Esophagus (tissue), 2 donors: ENCODE results near the gene SEM1. TPM values are rescaled to one million over a fixed set of nuclear protein-coding genes. Genes with fewer than 3 reads are reported as not detected.
A peak's percentile ranks its signal among the peaks of the same experiment; 100 is the strongest.
"Not testable (repeated sequence)": the region's sequence is repeated elsewhere in the genome, so short reads cannot be mapped to it uniquely, and the experiment has no call there.

Experiments
- H3K27ac ChIP-seq, 2 donors: one replicate each; pipeline ENCODE4 v1.5.1; 2013; ENCODE audit warnings: low read depth in 2 of 2, mild to moderate bottlenecking in 2 of 2, inconsistent platforms in 1 of 2, low read length in 1 of 2, moderate library complexity in 1 of 2
- H3K27me3 ChIP-seq, 2 donors: one replicate each; pipeline ENCODE4 v1.6.1; 2013; ENCODE audit warnings: low read length in 2 of 2, control low read depth in 1 of 2, mild to moderate bottlenecking in 1 of 2; ENCODE audit not compliant: insufficient read depth in 2 of 2, control insufficient read depth in 1 of 2
- H3K36me3 ChIP-seq, 2 donors: one replicate each; pipeline ENCODE4 v1.6.1; 2013; ENCODE audit warnings: low read length in 1 of 2; ENCODE audit not compliant: control insufficient read depth in 2 of 2, insufficient read depth in 2 of 2
- H3K4me1 ChIP-seq, 2 donors: one replicate each; pipeline ENCODE4 v1.6.1; 2013; ENCODE audit warnings: low read length in 1 of 2; ENCODE audit not compliant: control insufficient read depth in 2 of 2, insufficient read depth in 2 of 2
- H3K4me3 ChIP-seq, 2 donors: one replicate each; pipeline ENCODE4 v1.5.1; 2013; ENCODE audit warnings: low read length in 2 of 2, mild to moderate bottlenecking in 2 of 2, low read depth in 1 of 2, moderate library complexity in 1 of 2
- H3K9me3 ChIP-seq, 2 donors: one replicate each; pipeline ENCODE4 v1.6.1; 2013; ENCODE audit warnings: mild to moderate bottlenecking in 2 of 2, low read depth in 1 of 2, low read length in 1 of 2, moderate library complexity in 1 of 2; ENCODE audit not compliant: control insufficient read depth in 2 of 2, insufficient read depth in 1 of 2
- WGBS, 2 donors: extraction: QIAGEN DNeasy Blood & Tissue Kit; methylation state at CpG; one replicate each; pipeline ENCODE4 v1.1.7; 2013; 5-methylcytosine and 5-hydroxymethylcytosine counted together
- polyA plus RNA-seq, 2 donors: library from polyadenylated mRNA; stranded (reverse); fragments of 200-250 nt; gene quantifications; one replicate each; pipeline ENCODE4 v1.2.3, GENCODE V29; 2013
- donor health status: healthy with polysubstance abuse.
- donor health status: Bipolar disorder and iron deficiency.

SEM1 gene
- polyA plus RNA-seq, 2 donors = 72.3 to 96.7 TPM

GRCh38 chr7:96729820-96730219 is 20.2 kb upstream of the SEM1 start:
- WGBS, 2 donors = 73 to 76% methylated on average over 2 of the region's 2 CpGs
- Histone ChIP-seq H3K9me3 (no peaks in the 10 kb centered on the region), H3K4me3 (no peak overlapping the region), H3K27me3 (no peaks in the 10 kb centered on the region), H3K4me1 (peaks cover 0 to 5% of the 10 kb centered on the region in 2 donors), H3K27ac (no peak overlapping the region), H3K36me3 (no peaks in the 10 kb centered on the region)

- 48 to 58% methylated on average over 4 of the region's 4 CpGs for WGBS, 2 donors
- Histone ChIP-seq H3K27ac (peak overlapping the region; percentile 80), H3K4me1 (peaks cover 0 to 5% of the 10 kb centered on the region in 2 donors), H3K9me3 (no peaks in the 10 kb centered on the region), H3K36me3 (no peaks in the 10 kb centered on the region), H3K4me3 (no peak overlapping the region), H3K27me3 (no peaks in the 10 kb centered on the region)
These were observed 18.5 kb upstream of the SEM1 start for GRCh38 chr7:96728139-96728538.

DNA sequence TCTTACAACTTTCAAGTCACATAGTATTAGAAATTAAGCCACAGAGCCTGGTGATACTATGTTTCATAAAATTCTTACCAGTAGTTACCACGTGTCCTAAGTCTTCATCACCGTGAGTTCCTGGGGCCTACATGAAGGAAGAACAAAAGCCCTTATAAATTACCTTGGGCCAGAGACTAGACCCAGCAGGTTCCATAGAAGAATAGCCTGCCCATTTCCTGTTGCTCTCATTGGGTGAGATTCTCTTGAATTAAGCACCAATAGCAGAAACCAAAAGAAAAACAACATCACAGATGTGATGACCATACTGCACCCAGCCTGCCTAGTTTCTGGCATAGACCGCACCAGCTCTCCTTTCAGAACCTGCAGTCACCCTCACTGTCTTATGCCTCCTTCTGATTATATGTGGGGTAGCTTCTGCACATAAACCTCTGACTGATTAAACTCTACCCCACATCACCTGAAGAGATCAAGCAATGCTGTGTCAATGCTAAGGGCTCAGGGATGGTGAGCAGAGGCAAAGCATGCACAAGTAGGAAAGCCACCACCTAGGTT is 18.0 kb upstream of the SEM1 start:
- Histone ChIP-seq H3K9me3 (no peaks in the 10 kb centered on the region), H3K36me3 (no peaks in the 10 kb centered on the region), H3K4me1 (peaks cover 0 to 5% of the 10 kb centered on the region in 2 donors), H3K27ac (peak overlapping the region; percentile 80), H3K4me3 (no peak overlapping the region), H3K27me3 (no peaks in the 10 kb centered on the region)
- WGBS, 2 donors = 62 to 78% methylated on average over 3 of the region's 3 CpGs

DNA sequence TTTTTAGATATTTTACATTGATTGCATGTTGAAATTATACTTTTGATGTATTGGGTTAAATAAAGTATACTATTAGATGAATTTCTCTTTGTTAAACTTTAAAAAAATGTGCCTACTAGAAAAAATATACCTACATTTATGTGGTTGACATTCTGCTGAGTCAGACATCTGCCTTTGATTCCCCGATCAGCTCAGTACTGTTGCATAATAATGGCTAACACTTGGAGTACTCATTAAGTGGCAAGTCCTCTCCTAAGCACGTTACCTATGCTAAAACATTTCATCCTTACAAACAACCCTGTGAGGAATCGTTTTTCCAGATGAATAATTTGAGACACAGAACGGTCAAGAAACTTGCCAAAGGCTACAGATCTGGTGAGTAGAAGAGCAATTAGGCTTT is 14.0 kb upstream of the SEM1 start:
- H3K4me3 ChIP-seq = no peak overlapping the region
- no peaks in the 10 kb centered on the region for H3K36me3 ChIP-seq
- H3K27me3 ChIP-seq = no peaks in the 10 kb centered on the region
- H3K4me1 ChIP-seq = peaks cover 0 to 5% of the 10 kb centered on the region in 2 donors
- no peak overlapping the region for H3K27ac ChIP-seq
- H3K9me3 ChIP-seq = no peaks in the 10 kb centered on the region
- 19 to 30% methylated on average over 4 of the region's 4 CpGs for WGBS, 2 donors

GRCh38 chr7:96722928-96723327 is 13.3 kb upstream of the SEM1 start:
- 79 to 87% methylated on average over 2 of the region's 2 CpGs for WGBS, 2 donors
- not testable (repeated sequence) for H3K27me3 ChIP-seq, H3K27ac ChIP-seq, H3K4me3 ChIP-seq, H3K36me3 ChIP-seq, H3K4me1 ChIP-seq, H3K9me3 ChIP-seq

DNA sequence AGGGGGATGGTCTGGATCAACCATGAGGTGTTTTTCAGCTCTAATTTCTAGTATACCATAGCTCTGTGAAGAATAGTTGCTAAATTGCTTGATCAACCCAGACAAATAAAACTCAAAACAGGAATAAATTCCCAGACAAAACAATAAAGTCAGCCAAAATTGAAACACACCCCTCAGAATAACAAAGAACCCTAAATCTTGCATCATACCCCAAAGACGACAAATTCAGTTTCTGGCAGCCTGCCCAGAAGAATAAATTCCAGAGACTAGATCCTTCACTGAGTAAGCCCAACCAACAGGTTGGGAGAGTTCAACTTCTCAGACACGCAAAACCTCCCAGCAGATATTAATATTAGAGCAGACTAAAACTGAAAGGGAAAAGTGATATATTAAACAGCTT is 11.2 kb upstream of the SEM1 start:
- H3K9me3 ChIP-seq = no peaks in the 10 kb centered on the region
- 27 to 34% methylated on average over 2 of the region's 2 CpGs for WGBS, 2 donors
- H3K4me3 ChIP-seq = no peak overlapping the region
- H3K4me1 ChIP-seq = no peaks in the 10 kb centered on the region
- no peak overlapping the region for H3K27ac ChIP-seq
- no peaks in the 10 kb centered on the region for H3K36me3 ChIP-seq
- H3K27me3 ChIP-seq = no peaks in the 10 kb centered on the region

- Histone ChIP-seq H3K4me1 (no peaks in the 10 kb centered on the region), H3K4me3 (no peak overlapping the region), H3K27me3 (no peaks in the 10 kb centered on the region), H3K36me3 (no peaks in the 10 kb centered on the region), H3K27ac (no peak overlapping the region), H3K9me3 (no peaks in the 10 kb centered on the region)
- 32 to 54% methylated on average over 4 of the region's 4 CpGs for WGBS, 2 donors
These were observed 9.5 kb upstream of the SEM1 start for GRCh38 chr7:96719164-96719563.

DNA sequence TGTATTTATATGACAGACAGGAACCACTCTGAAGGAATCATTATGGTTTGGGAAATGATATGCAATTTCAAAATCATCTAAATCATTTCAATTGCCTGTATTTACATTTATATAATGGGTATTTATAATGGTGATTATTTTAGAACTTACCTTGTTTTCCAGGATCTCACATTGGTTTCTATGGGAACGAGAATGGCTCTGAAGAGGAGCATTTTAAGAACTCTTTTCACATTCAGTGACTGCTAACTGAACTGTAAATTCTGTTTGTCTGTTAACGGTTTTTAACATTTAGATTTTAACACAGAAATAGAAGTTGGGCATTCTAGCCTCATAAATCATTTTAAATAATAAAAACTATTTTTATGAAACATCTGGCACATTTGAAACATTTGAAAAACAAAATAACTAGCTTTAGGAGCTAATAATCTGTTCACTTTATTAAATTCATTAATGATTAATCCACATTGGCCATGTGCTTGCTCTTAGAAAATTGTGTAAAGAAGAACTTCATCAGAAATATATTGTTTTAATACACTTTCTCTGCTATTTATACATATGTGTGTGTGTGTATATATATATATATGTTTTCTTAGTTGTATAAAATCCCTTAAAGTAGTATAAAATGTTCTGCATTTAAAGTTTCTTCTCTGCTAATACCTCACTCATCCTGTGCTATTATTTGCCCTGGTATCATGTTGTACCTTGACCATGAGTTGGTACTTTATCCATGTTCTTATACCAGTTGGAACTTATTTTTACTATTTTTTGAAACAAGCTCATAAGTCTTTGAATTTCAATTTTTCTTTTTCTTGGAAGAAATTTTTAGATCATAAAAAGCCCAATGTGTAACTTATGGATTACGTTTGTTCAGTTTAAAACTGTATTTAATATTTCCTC is 8.7 kb upstream of the SEM1 start:
- Histone ChIP-seq H3K36me3 (no peaks in the 10 kb centered on the region), H3K27ac (no peak overlapping the region), H3K9me3 (peaks cover 0 to under 1% of the 10 kb centered on the region in 2 donors), H3K27me3 (no peaks in the 10 kb centered on the region), H3K4me1 (no peaks in the 10 kb centered on the region), H3K4me3 (no peak overlapping the region)
- 63 to 66% methylated on average over 3 of the region's 3 CpGs for WGBS, 2 donors

GRCh38 chr7:96713037-96713436 is 3.4 kb upstream of the SEM1 start:
- Histone ChIP-seq H3K4me3 (no peak overlapping the region), H3K36me3 (no peaks in the 10 kb centered on the region), H3K4me1 (no peaks in the 10 kb centered on the region), H3K27ac (no peak overlapping the region), H3K9me3 (peaks cover 0 to 6% of the 10 kb centered on the region in 2 donors), H3K27me3 (no peaks in the 10 kb centered on the region)
- 82 to 89% methylated on average over 3 of the region's 3 CpGs for WGBS, 2 donors

DNA sequence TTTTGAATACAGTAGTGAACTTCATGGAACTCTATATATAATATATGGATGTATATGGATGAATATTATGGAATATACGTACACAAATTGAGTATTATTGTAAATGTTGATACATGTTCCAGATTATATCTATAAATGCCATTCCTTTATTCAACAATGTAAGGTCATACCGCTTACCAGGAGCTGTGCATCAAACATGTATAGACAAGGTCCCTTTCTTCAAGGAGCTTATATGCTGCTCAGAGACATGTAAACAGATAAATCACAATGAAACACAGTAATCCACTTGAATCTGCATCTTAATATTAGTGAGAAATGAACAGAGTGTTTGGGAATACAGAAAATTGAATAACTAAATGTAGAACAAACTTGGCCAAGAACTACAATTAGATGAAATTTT is 898 bp upstream of the SEM1 start:
- no peaks in the 10 kb centered on the region for H3K27me3 ChIP-seq
- H3K36me3 ChIP-seq = no peaks in the 10 kb centered on the region
- 59 to 74% methylated on average over 2 of the region's 2 CpGs for WGBS, 2 donors
- no peak overlapping the region for H3K4me3 ChIP-seq
- H3K27ac ChIP-seq = no peak overlapping the region
- no peaks in the 10 kb centered on the region for H3K4me1 ChIP-seq
- peaks cover 0 to 6% of the 10 kb centered on the region in 2 donors for H3K9me3 ChIP-seq
